ENCODE results near the gene CELF1.
A peak's percentile ranks its signal among the peaks of the same experiment; 100 is the strongest.

CELF1 gene

DNA sequence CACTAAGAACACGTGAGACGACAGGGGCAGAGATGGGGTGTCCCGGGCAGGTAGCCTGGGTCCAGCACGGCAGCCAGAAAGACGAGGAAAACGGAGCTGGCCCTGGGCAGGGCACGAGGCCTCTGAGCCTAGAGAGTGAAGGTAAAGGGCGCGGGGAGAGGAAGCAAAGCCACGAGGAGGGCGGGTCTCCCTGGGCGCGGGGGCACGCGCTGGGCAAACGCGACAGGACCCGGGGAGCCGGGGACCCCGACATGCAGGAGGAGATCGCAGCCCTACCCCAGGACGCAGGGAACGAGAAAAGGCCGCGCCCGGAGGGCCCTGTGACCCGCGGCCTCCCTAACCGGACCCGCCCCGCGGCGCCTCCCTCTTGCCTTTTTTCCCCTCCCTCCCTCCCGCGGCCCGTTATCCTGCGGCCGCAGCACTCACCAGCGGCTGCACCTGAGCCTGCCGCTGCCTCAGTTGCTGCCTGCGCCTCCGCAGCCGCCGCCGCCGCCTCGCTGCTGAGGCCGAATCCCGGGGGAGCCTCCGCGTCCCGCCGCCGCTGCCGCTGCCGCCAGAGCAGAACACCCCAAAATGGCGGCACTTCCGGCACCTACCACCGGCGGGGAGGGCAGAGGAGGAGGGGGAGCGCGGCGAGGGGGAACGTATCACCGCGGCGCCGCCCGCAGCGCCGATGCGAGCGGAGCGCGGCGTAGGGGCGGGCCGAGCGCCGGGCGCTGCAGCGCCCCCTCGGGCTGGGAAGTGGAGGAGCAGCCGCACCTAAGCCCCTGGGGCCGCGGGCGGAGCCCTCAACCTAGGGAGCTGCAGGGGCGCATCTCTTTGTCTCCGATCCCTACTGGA is at the start of gene CELF1:
CELF1 (minus strand) TSS at position 567 of the 840 bp plus-strand sequence. CDS start 53,609 bp downstream, outside the sequence.
- peak; percentile 93 for DNase-seq (ENCODE audit: low read depth)

- DNase-seq (ENCODE audit: low read depth) = no peak
These were observed 47.0 kb upstream of the CELF1 start for GRCh38 chr11:47599902-47600301.

GRCh38 chr11:47595967-47596366 is 43.0 kb upstream of the CELF1 start:
- DNase-seq (ENCODE audit: low read depth) = no peak

GRCh38 chr11:47595029-47595428 is 42.1 kb upstream of the CELF1 start:
- no peak for DNase-seq (ENCODE audit: low read depth)

GRCh38 chr11:47593934-47594855 is 41.3 kb upstream of the CELF1 start, which contains the start of gene C1QTNF4:
C1QTNF4 (minus strand) TSS chr11:47594411; CDS start chr11:47590810, 3,601 bp downstream.
- DNase-seq (ENCODE audit: low read depth) = no peak

DNA sequence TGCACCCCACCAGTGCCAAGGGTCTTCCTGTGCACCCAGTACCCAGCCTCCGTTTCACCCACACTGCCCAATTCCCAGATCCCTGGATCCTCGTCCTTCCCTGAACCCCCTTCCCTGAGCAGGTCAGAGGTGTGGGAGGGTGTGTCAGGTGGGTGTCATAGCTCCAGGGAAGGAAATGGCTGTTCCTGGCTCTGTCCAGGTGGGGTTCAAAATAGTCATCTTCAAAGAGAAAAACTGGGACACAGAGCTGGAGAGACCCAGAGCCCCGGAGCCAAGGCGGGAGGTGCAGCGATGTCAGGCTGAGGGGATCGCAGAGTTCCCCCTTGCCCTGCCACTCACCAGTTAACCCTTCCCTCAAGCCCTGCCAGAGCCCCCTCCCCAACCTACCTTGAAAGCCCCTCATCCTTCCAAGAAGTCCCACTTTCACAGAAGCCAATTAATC is 40.6 kb upstream of the CELF1 start:
- no peak for DNase-seq (ENCODE audit: low read depth)

- no peak for DNase-seq (ENCODE audit: low read depth)
These were observed 40.0 kb upstream of the CELF1 start for GRCh38 chr11:47592970-47593369.

DNA sequence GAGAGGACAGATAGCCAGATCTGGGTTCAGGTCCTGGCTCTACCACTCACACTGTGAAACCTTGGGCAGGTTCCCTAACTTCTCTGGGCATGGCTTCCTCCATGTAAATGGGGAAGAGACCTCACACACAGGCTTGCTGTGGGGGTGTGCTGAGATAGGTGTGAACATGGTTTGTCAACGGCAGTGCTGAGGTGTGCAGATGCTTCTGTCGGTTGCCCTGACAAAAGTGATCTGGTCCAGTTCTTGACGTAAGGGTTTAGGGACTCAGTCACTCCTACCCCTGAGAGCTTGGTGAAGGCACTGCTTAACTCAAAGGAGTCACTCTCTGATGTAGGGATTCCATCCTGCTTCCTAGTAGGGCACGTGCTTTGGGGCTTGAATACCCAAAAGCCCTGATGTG is 39.3 kb upstream of the CELF1 start:
- no peak for DNase-seq (ENCODE audit: low read depth)

GRCh38 chr11:47591764-47592163 is 38.8 kb upstream of the CELF1 start:
- DNase-seq (ENCODE audit: low read depth) = no peak

DNA sequence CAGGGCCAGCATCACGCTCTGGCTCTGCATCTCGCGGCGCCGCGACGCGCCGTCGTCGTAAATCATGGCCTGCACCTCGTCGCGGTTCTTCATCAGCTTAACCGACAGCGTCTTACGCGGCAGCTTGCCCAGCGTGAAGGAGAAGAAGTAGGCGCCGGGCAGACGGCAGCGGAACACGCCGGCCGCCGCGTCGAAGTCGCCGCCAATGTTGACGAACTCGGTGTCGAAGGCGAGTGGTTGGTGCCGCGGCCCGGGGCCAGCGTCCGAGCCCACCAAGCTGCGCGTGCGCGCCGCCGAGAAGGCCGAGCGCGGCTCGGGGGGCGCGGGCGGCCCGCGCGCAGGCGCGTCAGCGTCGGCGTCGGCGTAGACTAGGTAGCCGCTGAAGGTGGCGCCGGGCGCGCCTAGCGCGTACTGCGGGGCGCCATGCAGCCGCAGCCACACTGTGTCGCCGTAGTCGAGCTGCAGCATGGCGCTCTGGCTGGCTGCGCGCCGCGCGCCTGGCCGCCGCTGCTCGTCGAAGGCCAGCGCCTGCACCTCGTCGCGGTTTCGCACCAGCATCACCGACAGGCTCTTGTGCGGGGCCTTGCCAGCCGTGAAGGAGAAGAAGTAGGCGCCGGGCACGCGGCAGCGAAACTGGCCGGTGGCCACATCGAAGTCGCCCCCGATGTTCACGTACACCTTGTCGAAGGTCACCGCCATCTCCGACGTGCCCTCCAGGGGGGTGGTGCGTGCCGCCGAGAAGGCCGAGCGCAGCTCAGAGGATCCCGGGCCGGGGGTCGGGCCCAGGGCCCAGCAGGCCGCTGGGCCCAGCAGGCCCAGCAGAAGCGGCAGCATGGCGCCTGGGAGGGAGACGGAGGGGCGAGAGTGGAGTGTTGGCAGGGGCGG is 37.3 kb upstream of the CELF1 start:
- no peak for DNase-seq (ENCODE audit: low read depth)

DNA sequence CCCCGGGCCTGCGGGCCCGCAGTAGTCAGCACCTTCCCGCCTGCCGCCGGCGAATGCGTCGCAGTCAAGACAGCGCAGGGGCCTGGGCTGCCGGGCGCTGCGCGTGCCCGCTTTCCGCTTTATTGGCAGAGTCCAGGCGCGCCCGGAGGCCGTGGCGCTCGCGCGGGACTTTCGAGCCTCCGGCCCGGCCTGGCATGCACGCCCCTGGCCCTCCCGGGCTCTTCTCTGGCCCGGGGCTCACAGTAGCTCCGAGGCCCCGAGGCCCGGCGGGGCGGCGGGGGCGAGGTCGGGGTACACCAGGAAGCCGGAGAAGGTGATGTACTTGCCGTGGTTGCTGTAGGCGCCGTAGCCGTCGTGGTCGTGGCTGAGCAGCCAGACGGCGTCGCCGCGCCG is 36.6 kb upstream of the CELF1 start:
- DNase-seq (ENCODE audit: low read depth) = no peak

- DNase-seq (ENCODE audit: low read depth) = no peak
These were observed 36.2 kb upstream of the CELF1 start for GRCh38 chr11:47589118-47589517.

- no peak for DNase-seq (ENCODE audit: low read depth)
These were observed 34.9 kb upstream of the CELF1 start for GRCh38 chr11:47587723-47588326.

GRCh38 chr11:47587039-47587716 is 34.2 kb upstream of the CELF1 start:
- no peak for DNase-seq (ENCODE audit: low read depth)

DNA sequence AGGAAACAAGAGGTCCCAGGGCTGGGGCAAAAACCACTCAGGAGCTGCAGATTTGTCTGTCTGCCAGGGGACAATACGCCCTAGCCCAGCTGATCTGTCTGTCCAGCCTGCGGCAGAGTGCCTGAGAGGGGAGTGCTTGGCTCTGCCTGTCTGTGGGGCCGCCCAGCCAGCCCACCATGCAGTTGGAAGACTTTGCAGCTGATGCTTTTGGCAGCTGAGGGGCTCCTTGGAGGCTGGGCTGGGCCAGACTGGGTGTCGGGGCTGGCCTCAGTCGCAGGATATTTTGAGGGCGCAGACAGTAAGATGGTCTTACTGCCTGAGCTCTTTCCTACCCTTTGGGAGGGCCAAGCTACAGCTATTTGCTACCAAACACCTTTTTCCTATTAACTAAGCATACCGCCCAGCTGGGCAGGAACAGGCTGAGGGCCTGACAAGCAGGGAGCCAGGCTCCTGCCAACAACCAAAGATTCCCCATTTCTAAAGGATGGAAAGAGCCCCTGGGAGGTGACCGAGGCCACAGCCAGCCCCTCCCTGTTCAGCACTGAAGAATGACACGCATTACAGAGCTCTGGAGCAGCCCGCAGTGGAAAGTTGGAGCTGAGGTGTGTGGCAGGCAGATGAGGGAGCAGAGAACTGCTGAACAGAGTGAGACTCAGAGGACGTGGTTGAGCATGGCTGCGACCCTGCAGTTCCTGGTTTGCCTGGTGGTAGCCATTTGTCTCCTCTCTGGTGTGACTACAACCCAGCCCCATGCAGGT is 33.3 kb upstream of the CELF1 start, which contains the start of gene FAM180B:
FAM180B (plus strand) TSS at position 581 of the 758 bp plus-strand sequence; CDS start at position 672, 91 bp downstream.
- no peak for DNase-seq (ENCODE audit: low read depth)

- no peak for DNase-seq (ENCODE audit: low read depth)
These were observed 30.9 kb upstream of the CELF1 start for GRCh38 chr11:47583844-47584243.

GRCh38 chr11:47578524-47579494 is 25.9 kb upstream of the CELF1 start, which contains the start of the genes KBTBD4 and NDUFS3:
KBTBD4 (minus strand) TSS chr11:47578970; CDS start chr11:47578951, 19 bp downstream.
NDUFS3 (plus strand) TSS chr11:47579074; CDS start chr11:47579092, 18 bp downstream.
- DNase-seq (ENCODE audit: low read depth) = peak; percentile 88

- DNase-seq (ENCODE audit: low read depth) = no peak
These were observed 24.6 kb upstream of the CELF1 start for GRCh38 chr11:47577460-47578041.

Data from activated T-cell treated with anti-CD3 and anti-CD28 coated beads for 48 hours (primary cell).